Tibial nerve (tissue), 4 donors: ENCODE data around the gene MXI1. TPM values are rescaled to one million over a fixed set of nuclear protein-coding genes. Genes with fewer than 3 reads are reported as not detected.
"Not testable (repeated sequence)": the region's sequence is repeated elsewhere in the genome, so short reads cannot be mapped to it uniquely, and the experiment has no call there.

Experiments used
- DNase-seq, 2 donors: peaks; one replicate each; pipeline ENCODE4 v3.0.0-alpha.2; 2019; ENCODE audit warnings: low spot score in 2 of 2
- H3K27ac ChIP-seq, 4 donors: fragments of 200-600 bp; sonication (generic) in 3 of 4; one replicate each; pipeline ENCODE4 v1.5.1; 2017 to 2019; ENCODE audit warnings: mild to moderate bottlenecking in 1 of 4
- H3K27me3 ChIP-seq, 2 donors: fragments of 200-600 bp; sonication (generic) in 1 of 2; one replicate each; pipeline versions ENCODE4 v1.5.1 to v1.6.0; 2017 to 2019
- H3K36me3 ChIP-seq, 3 donors: fragments of 200-600 bp; sonication (generic); one replicate each; pipeline ENCODE4 v1.5.1; 2018 to 2019
- H3K4me1 ChIP-seq, 4 donors: fragments of 200-600 bp; sonication (generic) in 3 of 4; one replicate each; pipeline ENCODE4 v1.5.1; 2017 to 2019
- H3K4me3 ChIP-seq, 4 donors: fragments of 200-600 bp; sonication (generic) in 3 of 4; one replicate each; pipeline ENCODE4 v1.5.1; 2017 to 2019; ENCODE audit warnings: mild to moderate bottlenecking in 1 of 4, moderate library complexity in 1 of 4
- H3K9me3 ChIP-seq, 4 donors: fragments of 200-600 bp; sonication (generic) in 3 of 4; one replicate each; pipeline ENCODE4 v1.5.1; 2017 to 2019
- EP300 ChIP-seq, 2 donors: sonication (generic); formaldehyde crosslinking; IDR thresholded peaks; one replicate each; pipeline ENCODE4 v1.6.1; 2017; ENCODE audit warnings: antibody characterized with exemption in 2 of 2, mild to moderate bottlenecking in 1 of 2
- POLR2A ChIP-seq, 2 donors: fragments of 450-650 bp; IDR thresholded peaks; one replicate each; pipeline ENCODE4 v1.6.1; 2017; ENCODE audit warnings: antibody characterized with exemption in 2 of 2, mild to moderate bottlenecking in 2 of 2, moderate library complexity in 2 of 2
- WGBS, 2 donors: methylation state at CpG; one replicate each; pipeline ENCODE4 v1.1.5; 2018; 5-methylcytosine and 5-hydroxymethylcytosine counted together
- total RNA-seq, 4 donors: library from RNA; depleted of rRNA; stranded (reverse); fragments of >200 nt; gene quantifications; one replicate each; pipeline ENCODE4 v1.1.0, GENCODE V29; 2016
- TF ChIP-seq, protein P1 (sequence below), 5 experiments: fragments of 200-600 bp in 3 of 5; fragments of 450-650 bp in 2 of 5; sonication (generic) in 3 of 5; IDR thresholded peaks; one replicate each; pipeline ENCODE4 v1.5.1; 2016 to 2019; ENCODE audit warnings: antibody characterized with exemption in 5 of 5, mild to moderate bottlenecking in 3 of 5, moderate library complexity in 2 of 5

Gene MXI1
- total RNA-seq, 4 donors from 2014 or later = 103 to 131 (median 123) TPM

DNA sequence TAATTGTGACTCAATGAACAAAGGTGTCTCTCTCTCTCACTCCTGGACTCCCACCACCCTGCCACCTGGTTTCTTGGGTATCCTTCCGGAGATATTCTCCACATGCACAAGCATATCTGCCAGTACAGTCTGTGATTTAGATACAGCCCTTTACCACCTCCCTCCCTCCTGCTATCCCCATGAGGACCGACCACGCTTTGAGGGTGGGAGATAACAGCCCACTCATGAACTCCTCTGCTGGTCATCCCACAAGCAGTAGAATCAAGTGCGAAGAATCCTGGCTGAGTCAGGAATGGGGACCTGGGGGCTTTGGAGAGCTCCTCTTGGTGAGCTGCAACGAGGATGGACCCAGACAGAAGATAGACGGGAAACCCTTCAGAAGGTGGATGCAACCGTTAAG lies 28.2 kb upstream of the MXI1 start:
- TF ChIP-seq EP300 (IDR thresholded peaks at IDR 0.05) (no peak), POLR2A (IDR thresholded peaks at IDR 0.05) (no peak)
- TF ChIP-seq, protein P1, sequence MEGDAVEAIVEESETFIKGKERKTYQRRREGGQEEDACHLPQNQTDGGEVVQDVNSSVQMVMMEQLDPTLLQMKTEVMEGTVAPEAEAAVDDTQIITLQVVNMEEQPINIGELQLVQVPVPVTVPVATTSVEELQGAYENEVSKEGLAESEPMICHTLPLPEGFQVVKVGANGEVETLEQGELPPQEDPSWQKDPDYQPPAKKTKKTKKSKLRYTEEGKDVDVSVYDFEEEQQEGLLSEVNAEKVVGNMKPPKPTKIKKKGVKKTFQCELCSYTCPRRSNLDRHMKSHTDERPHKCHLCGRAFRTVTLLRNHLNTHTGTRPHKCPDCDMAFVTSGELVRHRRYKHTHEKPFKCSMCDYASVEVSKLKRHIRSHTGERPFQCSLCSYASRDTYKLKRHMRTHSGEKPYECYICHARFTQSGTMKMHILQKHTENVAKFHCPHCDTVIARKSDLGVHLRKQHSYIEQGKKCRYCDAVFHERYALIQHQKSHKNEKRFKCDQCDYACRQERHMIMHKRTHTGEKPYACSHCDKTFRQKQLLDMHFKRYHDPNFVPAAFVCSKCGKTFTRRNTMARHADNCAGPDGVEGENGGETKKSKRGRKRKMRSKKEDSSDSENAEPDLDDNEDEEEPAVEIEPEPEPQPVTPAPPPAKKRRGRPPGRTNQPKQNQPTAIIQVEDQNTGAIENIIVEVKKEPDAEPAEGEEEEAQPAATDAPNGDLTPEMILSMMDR (IDR thresholded peaks at IDR 0.05) = no peak
- Histone ChIP-seq H3K36me3 (no peaks in the 10 kb centered on the region), H3K27ac (no peak overlapping the region), H3K27me3 (no peaks in the 10 kb centered on the region), H3K4me3 (no peak overlapping the region), H3K9me3 (no peaks in the 10 kb centered on the region), H3K4me1 (no peaks in the 10 kb centered on the region)
- no peak for DNase-seq
- 84 to 91% methylated on average over 7 of the region's 7 CpGs for WGBS, 2 donors

DNA sequence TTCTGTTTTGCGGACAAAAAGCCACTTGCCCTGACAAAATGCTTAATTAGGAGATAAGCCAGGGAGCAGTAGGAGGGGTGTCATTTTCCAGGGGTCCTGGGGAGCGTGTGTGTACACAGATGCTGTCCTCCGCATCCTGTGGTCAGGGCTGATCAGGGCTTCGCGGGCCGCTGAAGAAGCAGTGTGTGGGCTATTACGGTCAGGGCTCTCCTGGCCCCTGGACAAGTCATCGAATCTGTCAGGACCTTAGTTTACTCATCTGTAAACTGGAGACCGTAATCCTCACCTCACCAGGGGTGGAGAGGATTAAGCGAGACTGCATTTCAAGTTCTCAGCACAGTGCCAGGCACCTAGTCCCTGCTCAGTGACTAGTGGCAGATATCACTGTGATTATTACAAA lies 26.0 kb upstream of the MXI1 start:
- WGBS, 2 donors = 78 to 84% methylated on average over 10 of the region's 10 CpGs
- Histone ChIP-seq H3K27me3 (no peaks in the 10 kb centered on the region), H3K36me3 (no peaks in the 10 kb centered on the region), H3K9me3 (no peaks in the 10 kb centered on the region), H3K27ac (no peak overlapping the region), H3K4me3 (no peak overlapping the region), H3K4me1 (no peaks in the 10 kb centered on the region)
- DNase-seq = no peak
- TF ChIP-seq, protein P1 (IDR thresholded peaks at IDR 0.05) = no peak
- no peak for TF ChIP-seq POLR2A (IDR thresholded peaks at IDR 0.05)
- TF ChIP-seq EP300 (IDR thresholded peaks at IDR 0.05) = no peak

DNA sequence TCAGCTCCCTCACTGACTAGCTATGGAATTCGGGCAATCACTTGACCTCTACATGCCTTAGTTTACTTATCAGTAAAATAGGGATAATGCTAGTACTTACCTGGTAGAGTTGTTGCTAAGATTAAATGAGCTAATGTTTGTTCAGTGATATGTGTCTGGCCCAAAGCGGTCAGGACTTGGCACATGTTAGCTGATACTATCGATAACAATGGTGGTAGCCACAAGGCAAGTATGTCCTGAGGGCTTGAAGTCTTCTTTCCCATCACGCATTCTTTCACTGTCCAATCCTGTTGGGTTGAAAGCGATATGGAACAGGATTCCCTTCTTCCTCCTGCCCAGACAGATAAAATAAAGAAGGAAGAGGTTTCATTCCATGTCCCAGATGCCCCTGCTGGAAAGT lies 25.5 kb upstream of the MXI1 start:
- Histone ChIP-seq H3K4me3 (no peak overlapping the region), H3K9me3 (no peaks in the 10 kb centered on the region), H3K27ac (no peak overlapping the region), H3K36me3 (no peaks in the 10 kb centered on the region), H3K27me3 (no peaks in the 10 kb centered on the region), H3K4me1 (no peaks in the 10 kb centered on the region)
- WGBS, 2 donors = 94 to 96% methylated on average over 5 of the region's 5 CpGs
- DNase-seq = no peak
- TF ChIP-seq, protein P1 (IDR thresholded peaks at IDR 0.05) = no peak
- TF ChIP-seq EP300 (IDR thresholded peaks at IDR 0.05) (no peak), POLR2A (IDR thresholded peaks at IDR 0.05) (no peak)

DNA sequence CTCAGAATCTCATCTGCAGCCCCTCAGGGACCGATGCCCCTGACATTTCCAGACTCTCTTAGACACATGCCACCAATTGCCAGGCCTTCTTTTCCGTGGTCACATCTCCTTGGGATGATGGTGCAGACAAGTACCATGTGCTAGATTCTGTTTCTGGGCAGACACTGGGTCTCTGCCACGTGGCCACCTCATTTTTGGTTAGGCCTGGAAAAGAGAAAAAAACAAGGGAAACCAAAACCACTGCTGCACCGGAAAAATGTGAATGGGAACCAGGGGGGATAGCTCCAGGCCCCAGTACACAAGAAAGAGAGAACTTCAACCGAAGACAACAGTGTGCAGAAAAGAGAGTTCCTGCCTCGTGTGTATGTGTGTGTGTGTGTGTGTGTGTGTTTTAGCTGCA lies 23.0 kb upstream of the MXI1 start:
- 64 to 70% methylated on average over 6 of the region's 6 CpGs for WGBS, 2 donors
- Histone ChIP-seq H3K36me3 (no peaks in the 10 kb centered on the region), H3K9me3 (no peaks in the 10 kb centered on the region), H3K27me3 (no peaks in the 10 kb centered on the region), H3K4me3 (no peak overlapping the region), H3K4me1 (no peaks in the 10 kb centered on the region), H3K27ac (no peak overlapping the region)
- TF ChIP-seq POLR2A (IDR thresholded peaks at IDR 0.05) (no peak), EP300 (IDR thresholded peaks at IDR 0.05) (no peak)
- TF ChIP-seq, protein P1 (IDR thresholded peaks at IDR 0.05) = no peak
- DNase-seq = no peak

DNA sequence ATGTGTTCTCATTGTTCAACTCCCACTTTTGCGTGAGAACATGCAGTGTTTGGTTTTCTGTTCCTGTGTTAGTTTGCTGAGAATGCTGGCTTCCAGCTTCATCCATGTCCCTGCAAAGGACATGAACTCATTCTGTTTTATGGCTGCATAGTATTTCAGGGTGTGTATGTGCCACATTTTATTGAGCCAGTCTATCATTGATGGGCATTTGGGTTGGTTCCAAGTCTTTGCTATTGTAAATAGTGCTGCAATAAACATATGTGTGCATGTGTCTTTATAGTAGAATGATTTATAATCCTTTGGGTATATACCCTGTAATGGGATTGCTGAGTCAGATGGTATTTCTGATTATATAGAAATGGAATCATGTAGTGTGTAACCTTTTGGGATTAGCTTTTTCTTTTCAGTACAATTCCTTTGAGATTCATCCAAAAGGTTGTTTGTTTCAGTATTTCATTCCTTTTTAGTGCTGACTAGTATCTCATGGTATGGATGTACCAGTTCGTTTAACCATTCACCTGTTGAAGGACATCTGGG lies 21.7 kb upstream of the MXI1 start:
- 81 to 91% methylated on average over 2 of the region's 2 CpGs for WGBS, 2 donors
- H3K9me3 ChIP-seq, H3K4me1 ChIP-seq: not testable (repeated sequence)

DNA sequence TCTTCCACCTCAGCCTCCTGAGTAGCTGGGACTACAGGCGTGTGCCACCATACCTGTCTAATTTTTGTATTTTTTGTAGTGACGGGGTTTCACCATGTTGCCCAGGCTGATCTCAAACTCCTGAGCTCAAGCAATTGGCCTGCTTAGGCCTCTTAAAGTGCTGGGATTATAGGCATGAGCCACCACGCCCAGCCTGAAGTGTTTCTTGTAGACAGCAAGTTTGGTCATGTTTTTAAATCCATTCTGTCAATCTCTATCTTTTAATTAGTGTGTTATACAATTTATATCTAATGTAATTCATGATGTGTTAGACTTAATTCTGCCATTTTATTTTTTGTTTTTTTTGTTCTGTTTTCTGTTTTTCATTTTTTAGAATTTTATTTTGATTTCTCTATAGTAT lies 17.2 kb upstream of the MXI1 start:
- H3K9me3 ChIP-seq = peaks cover 0 to 8% (median 0%) of the 10 kb centered on the region in 4 donors
- H3K36me3 ChIP-seq = no peaks in the 10 kb centered on the region
- no peaks in the 10 kb centered on the region for H3K27me3 ChIP-seq
- DNase-seq = no peak
- no peak for TF ChIP-seq EP300 (IDR thresholded peaks at IDR 0.05)
- TF ChIP-seq, protein P1 (IDR thresholded peaks at IDR 0.05) = no peak
- TF ChIP-seq POLR2A (IDR thresholded peaks at IDR 0.05) = no peak
- H3K4me1 ChIP-seq = no peaks in the 10 kb centered on the region
- WGBS, 2 donors = 82 to 91% methylated on average over 3 of the region's 3 CpGs
- H3K4me3 ChIP-seq = no peak overlapping the region
- H3K27ac ChIP-seq = no peak overlapping the region

More for the DNA sequence above, 21.7 kb upstream of the MXI1 start:
- H3K27ac ChIP-seq, H3K36me3 ChIP-seq, DNase-seq, H3K4me3 ChIP-seq, H3K27me3 ChIP-seq: not testable (repeated sequence)
